Astrocyte (in vitro differentiated cells and primary cell): ENCODE measurements around the gene MBD2.

Experiments used
- CTCF ChIP-seq: IDR thresholded peaks from 2 replicates; pipeline ENCODE4 v1.5.1; 2011; ENCODE audit warnings: low read depth, mild to moderate bottlenecking, inconsistent platforms, low read length, moderate library complexity; ENCODE audit not compliant: insufficient read depth
- EZH2 ChIP-seq: IDR thresholded peaks from 2 replicates; pipeline ENCODE4 v1.6.1; 2012; ENCODE audit warnings: mild to moderate bottlenecking, low read length, inconsistent platforms; ENCODE audit not compliant: insufficient read depth

DNA sequence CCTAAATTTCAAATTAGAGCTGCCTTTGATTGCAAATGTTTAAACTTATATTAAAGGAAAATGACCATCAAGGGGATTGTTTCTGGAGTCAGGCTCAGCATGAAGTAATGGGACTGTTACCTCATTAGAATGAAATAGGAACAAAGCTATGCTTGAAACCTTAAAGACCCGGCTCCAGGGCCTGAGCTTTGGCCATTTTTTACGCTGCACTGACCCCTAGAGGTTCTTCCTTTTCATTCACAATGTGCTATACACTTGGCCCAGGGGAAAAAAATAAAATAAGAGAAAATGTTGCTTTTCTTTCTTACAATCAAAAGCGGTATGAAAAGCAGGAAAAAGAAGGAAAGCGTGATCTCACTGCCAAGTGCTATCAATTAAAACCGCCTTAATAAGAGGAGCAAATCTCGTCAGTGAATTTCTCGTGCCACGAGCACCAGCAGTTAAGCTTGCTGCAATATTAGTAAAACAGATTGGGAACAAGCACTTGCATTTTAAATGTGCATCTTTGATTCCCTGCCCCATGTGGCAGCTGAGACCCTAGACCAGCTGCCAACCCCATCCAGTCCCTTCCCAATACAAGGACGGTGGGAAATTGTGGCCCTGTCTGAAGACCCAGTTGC, 96.6 kb downstream of the MBD2 start:
- TF ChIP-seq CTCF, result peak; percentile 70
- no peak for TF ChIP-seq EZH2
